ENCODE data around the gene RARRES1.
"Not testable (repeated sequence)": the region's sequence is repeated elsewhere in the genome, so short reads cannot be mapped to it uniquely, and the experiment has no call there.

RARRES1 gene

DNA sequence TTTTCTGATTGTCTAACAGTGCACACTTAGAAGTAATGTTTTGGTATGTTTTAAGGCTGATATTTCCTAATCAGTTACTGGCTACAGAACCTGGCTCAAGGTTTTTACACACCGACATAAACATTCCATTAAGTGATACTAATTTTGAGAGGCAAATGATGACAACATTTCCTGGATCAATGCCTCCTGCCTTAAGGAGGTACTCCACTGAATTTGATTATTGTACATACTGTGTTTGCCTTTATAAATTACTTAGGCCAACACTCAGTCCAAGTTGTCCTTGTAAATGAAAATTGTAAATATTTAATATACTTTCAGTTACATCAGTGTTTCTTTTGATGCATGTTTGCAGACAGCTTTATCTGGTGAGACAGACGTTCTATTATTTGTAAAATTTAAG is 35.6 kb downstream of the RARRES1 start:
- no peak for DNase-seq (ENCODE audit: low read depth)

- DNase-seq (ENCODE audit: low read depth): not testable (repeated sequence)
These were observed 38.3 kb downstream of the RARRES1 start for GRCh38 chr3:158693866-158694456.

- no peak for DNase-seq (ENCODE audit: low read depth)
These were observed 47.1 kb downstream of the RARRES1 start for GRCh38 chr3:158685159-158685558.

GRCh38 chr3:158683230-158683962 is 48.9 kb downstream of the RARRES1 start:
- DNase-seq (ENCODE audit: low read depth): peak; percentile 70

DNA sequence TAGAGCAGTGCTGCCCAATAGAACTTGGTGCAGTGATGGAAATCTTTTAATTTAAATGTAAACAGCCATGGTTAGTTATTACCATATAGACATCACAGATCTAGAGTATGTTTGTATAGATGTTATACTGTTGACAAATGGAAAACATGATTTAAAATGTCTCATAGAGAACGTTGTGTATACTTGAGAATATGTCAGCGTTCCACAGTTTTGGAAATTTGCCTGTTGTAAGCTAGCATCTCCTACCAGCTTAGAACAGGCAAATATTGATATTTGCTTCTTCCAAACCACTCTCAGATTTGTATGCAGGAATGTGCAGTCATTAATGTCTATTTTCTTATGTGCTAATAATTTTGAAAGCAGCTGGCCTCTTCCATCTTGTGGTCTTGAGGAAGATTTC is 51.4 kb downstream of the RARRES1 start:
- no peak for DNase-seq (ENCODE audit: low read depth)

DNA sequence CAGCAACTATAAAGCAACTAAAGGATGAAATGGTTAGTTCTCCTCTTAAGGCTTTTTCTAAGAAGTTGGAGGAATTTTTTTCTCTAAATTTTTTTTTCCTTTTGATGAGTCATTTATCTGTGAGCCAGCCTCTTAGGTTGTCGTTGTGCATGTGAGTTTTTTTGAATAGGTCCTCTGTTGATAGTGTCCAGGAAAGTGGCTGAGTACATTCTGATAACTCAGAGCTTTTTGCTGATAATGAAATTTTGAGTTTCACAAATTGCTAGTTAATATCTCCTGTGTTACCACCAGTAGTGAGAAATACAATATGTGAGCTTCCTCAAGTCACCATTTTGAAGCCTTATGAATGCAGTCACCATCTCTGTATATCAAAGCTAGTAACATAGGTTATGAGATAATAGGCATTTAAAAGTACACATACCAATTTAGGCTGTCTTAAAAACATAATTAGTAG is 52.7 kb downstream of the RARRES1 start:
- no peak for DNase-seq (ENCODE audit: low read depth)

GRCh38 chr3:158678687-158679086 is 53.6 kb downstream of the RARRES1 start:
- no peak for DNase-seq (ENCODE audit: low read depth)

GRCh38 chr3:158672215-158673176 is 59.8 kb downstream of the RARRES1 start, which contains the start of gene LXN:
LXN (minus strand) TSS chr3:158672648; CDS start chr3:158672478, 170 bp downstream.
- peak; percentile 19 for DNase-seq (ENCODE audit: low read depth)

DNA sequence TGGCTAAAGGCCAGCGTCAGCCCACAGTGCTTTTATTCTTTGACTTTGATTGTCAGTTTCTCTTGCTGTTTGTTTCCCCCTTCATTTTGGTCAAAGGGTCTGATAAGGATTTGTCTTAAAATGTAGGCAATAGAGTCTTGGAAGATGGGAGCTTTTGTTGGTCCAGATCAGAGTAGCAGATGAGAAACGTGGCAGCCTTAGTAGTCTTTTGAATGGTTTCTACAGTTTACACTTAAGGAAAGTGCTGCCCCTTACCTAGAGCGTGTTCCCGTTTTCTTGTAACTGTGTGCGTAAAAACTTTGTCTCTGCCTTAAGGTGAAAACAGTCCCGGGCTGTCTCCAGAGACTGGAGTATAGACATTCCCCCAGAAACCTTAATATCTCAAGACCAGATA is 60.4 kb downstream of the RARRES1 start:
- no peak for DNase-seq (ENCODE audit: low read depth)

DNA sequence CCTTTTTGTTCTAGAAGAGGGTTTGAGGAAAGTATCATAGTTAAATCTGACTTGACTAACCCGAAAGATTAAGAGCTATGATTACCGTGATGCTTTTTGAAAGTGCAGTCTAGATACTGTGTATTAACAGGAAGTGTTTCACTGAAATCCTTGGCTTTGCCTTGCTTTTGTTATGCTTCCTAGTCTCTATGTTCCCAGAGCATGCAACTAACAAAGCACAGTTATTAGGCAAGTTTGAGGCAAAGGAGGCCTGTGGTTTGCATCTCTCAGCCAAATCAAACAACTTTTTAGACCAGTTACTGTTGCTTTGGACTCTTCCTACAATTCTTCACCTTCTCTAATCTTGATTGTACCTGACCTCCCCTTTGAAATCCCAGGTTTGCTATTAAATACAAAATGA is 63.8 kb downstream of the RARRES1 start:
- no peak for DNase-seq (ENCODE audit: low read depth)

GRCh38 chr3:158666416-158666815 is 65.8 kb downstream of the RARRES1 start:
- DNase-seq (ENCODE audit: low read depth): no peak

DNA sequence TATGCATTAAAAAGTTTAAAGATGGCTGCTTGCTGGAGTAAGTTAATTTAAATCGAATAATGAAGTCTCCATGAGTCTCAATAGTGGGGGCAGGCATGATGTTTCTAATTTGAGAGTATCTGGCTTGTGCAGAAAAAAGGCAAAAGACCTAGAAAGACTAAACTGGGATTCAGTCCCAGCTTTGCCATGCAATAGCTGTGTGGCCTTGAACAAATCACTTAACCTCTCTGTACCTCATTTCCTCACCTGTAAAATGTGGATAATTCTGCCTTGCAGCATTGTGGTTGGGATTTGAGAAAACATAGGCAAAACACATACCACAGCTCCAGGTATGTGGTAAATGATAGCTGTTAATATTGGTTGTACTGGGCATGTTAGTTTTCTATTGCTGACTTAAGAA is 68.4 kb downstream of the RARRES1 start:
- no peak for DNase-seq (ENCODE audit: low read depth)

- no peak for DNase-seq (ENCODE audit: low read depth)
These were observed 69.0 kb downstream of the RARRES1 start for GRCh38 chr3:158663246-158663645.

DNA sequence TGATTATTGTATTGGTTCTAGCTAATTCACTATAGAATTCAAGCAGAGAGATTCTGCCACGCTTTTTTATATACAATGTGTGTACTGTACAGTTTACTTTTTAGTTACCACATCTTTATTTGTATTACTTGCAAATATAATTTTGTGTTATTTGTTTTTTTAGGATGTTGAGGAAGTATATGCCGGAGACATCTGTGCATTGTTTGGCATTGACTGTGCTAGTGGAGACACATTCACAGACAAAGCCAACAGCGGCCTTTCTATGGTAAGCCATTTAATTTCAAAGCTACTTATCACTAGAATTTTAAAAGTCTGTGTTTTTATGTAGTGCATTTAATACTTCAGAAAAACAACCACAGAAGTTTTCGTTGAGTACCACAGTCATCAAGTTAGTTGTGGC is 71.5 kb downstream of the RARRES1 start:
- DNase-seq (ENCODE audit: low read depth): no peak

GRCh38 chr3:158659454-158660237 is 72.6 kb downstream of the RARRES1 start:
- DNase-seq (ENCODE audit: low read depth): peak; percentile 54

- no peak for DNase-seq (ENCODE audit: low read depth)
These were observed 73.4 kb downstream of the RARRES1 start for GRCh38 chr3:158658889-158659288.

DNA sequence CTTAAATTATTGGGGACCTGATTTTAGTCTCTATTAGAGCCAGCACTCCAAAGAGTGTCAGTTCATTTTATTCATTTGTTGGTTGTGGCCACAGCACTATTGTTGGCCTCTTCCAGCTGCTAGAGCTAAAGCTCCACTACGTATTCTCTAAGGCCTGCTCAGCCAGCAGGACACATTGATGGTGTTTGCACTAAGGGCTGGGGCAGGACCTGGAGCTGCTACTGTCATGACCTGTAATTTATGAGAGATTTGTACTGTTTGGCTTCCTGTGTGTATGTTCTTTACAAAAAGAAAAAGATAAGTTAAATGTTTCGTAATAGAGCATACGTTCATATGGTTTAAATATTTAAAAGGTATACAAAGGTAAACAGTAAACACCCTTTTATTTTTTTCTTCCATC is 79.8 kb downstream of the RARRES1 start:
- DNase-seq (ENCODE audit: low read depth): no peak

DNA sequence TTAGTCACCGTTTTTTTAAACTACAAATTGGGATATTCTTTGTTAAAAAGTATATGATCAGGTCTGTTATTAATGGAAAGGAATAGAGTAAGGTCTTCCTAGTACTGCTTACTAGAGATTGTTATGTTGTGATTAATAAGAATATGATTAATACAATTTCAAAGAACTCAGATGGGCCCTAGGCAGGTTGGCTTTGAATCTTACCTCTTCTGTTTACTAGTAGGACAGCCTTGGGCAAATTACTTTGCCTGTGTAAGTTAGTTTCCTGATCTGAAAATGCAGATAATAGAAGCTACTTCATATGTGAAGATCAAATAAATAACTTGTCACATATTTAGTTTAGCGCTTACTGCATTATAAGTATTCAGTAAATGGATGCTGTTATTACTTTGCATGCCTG is 81.1 kb downstream of the RARRES1 start:
- no peak for DNase-seq (ENCODE audit: low read depth)

DNA sequence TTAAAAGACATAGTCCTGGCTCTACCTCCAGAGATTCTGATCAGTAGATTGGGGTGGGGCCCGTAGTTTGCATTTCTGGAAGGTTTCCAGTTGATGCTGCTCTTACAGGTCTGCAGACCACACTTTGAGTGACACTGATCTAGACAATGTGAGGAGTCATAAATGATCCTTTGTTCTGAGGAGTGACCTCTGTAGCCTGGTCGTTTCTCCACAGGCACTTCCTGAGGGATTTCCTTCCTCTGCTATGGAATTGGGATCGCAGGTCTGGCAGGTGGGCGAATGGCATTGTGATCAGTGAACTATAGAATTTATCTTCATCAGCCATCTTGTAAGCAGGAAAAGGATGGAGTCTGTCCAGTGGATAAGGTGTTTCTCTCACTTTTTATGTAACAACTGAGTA is 82.5 kb downstream of the RARRES1 start:
- no peak for DNase-seq (ENCODE audit: low read depth)
